KMS-11 (cell line): Measurements from ENCODE around the gene MYO3B.

ENCODE experiments used
- H2AFZ ChIP-seq: fragments of 200-600 bp; sonication (generic); 2 replicates; pipeline ENCODE4 v1.6.1; 2016; ENCODE audit warnings: antibody characterized with exemption, mixed run types, low read depth
- H3K27ac ChIP-seq: fragments of 200-600 bp; sonication (generic); 2 replicates; pipeline ENCODE4 v1.6.1; 2016; ENCODE audit warnings: mild to moderate bottlenecking, mixed run types
- H3K27me3 ChIP-seq: fragments of 200-600 bp; sonication (generic); 2 replicates; pipeline ENCODE4 v1.6.1; 2017; ENCODE audit warnings: mild to moderate bottlenecking, low read depth, mixed run types, moderate library complexity; ENCODE audit not compliant: insufficient read depth
- H3K36me3 ChIP-seq: fragments of 200-600 bp; sonication (generic); 2 replicates; pipeline ENCODE4 v1.6.1; 2017; ENCODE audit warnings: mild to moderate bottlenecking, mixed run types; ENCODE audit not compliant: insufficient read depth
- H3K4me1 ChIP-seq: fragments of 200-600 bp; sonication (generic); 2 replicates; pipeline ENCODE4 v1.6.1; 2016; ENCODE audit warnings: mild to moderate bottlenecking, low read depth, mixed run types; ENCODE audit not compliant: poor library complexity, severe bottlenecking
- H3K4me2 ChIP-seq: fragments of 200-600 bp; sonication (generic); 2 replicates; pipeline ENCODE4 v1.7.0; 2016; ENCODE audit warnings: mild to moderate bottlenecking, mixed run types
- H3K4me3 ChIP-seq: fragments of 200-600 bp; sonication (generic); IDR thresholded peaks from 2 replicates; pipeline ENCODE4 v1.6.1; 2017; ENCODE audit warnings: low read depth, low read length, mixed read lengths; ENCODE audit not compliant: insufficient read depth
- H3K79me2 ChIP-seq: fragments of 200-600 bp; sonication (generic); 2 replicates; pipeline ENCODE4 v1.6.1; 2016; ENCODE audit warnings: low read depth, mixed run types; ENCODE audit not compliant: insufficient read depth
- H3K9ac ChIP-seq: fragments of 200-600 bp; sonication (generic); 2 replicates; pipeline ENCODE4 v1.6.1; 2016; ENCODE audit warnings: mild to moderate bottlenecking, mixed run types
- H4K20me1 ChIP-seq: fragments of 200-600 bp; sonication (generic); 2 replicates; pipeline ENCODE4 v1.6.1; 2016; ENCODE audit warnings: mild to moderate bottlenecking, mixed run types; ENCODE audit not compliant: insufficient read depth
- CTCF ChIP-seq: fragments of 200-600 bp; sonication (generic); conservative IDR thresholded peaks from 2 replicates; pipeline ENCODE4 v1.6.1; 2017; ENCODE audit warnings: low read depth, mild to moderate bottlenecking, antibody characterized with exemption, low read length, moderate library complexity, mixed read lengths

Gene MYO3B

DNA sequence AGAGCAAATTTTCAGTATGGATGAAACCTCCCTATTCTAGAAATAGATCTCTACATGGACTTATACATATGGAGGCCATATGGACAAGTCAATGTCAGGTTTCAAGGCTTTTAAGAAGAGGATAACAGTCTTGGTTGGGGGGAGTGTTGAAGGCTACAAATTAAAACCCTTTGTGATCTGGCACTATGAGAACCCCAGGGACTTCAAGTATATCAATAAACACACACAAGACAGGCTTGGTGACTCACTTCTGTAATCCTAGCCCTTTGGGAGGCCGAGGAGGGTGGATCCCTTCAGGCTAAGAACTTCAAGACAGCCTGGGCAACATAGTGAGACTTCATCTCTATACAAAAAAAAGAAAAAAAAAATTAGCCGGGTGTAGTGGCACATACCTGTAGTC, 410.0 kb downstream of the MYO3B start:
- Histone ChIP-seq H3K4me3 (no peak overlapping the region), H3K27ac (no peak overlapping the region), H4K20me1 (no peaks in the 10 kb centered on the region), H3K4me2 (no peak overlapping the region), H3K36me3 (no peaks in the 10 kb centered on the region), H3K79me2 (no peaks in the 10 kb centered on the region), H3K27me3 (no peaks in the 10 kb centered on the region), H3K9ac (no peak overlapping the region), H2AFZ (no peak overlapping the region), H3K4me1 (no peaks in the 10 kb centered on the region)
- no peak for TF ChIP-seq CTCF

- no peak overlapping the region for H3K4me2 ChIP-seq
- H3K9ac ChIP-seq = no peak overlapping the region
- H3K36me3 ChIP-seq = no peaks in the 10 kb centered on the region
- H3K27me3 ChIP-seq = no peaks in the 10 kb centered on the region
- H3K79me2 ChIP-seq = no peaks in the 10 kb centered on the region
- TF ChIP-seq CTCF = no peak
- H4K20me1 ChIP-seq = no peaks in the 10 kb centered on the region
- no peak overlapping the region for H2AFZ ChIP-seq
- no peak overlapping the region for H3K27ac ChIP-seq
- H3K4me1 ChIP-seq = no peaks in the 10 kb centered on the region
- no peak overlapping the region for H3K4me3 ChIP-seq
These were observed 410.8 kb downstream of the MYO3B start for GRCh38 chr2:170588729-170589128.

DNA sequence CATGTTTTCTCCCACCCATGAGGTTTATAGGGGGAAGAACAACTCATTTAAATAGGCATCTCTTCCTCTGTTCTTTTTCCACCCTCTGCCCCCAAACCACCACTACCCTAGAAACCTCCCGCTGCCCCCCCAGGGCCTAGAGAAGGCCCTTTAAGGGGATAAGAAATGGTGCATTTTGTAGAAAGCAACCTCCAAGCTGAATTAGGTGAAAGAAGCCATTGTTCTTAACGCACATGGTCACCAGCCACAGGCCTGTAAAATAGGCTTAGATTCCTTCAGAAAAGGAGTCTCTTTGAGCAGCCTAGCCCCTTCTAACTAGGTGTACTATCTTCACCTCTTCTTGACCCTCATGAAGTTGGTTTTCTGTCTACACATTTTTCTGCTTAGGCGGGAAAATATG, 418.6 kb downstream of the MYO3B start:
- H3K9ac ChIP-seq = no peak overlapping the region
- H3K4me3 ChIP-seq = no peak overlapping the region
- no peak overlapping the region for H2AFZ ChIP-seq
- no peaks in the 10 kb centered on the region for H3K36me3 ChIP-seq
- H3K4me1 ChIP-seq = no peaks in the 10 kb centered on the region
- H3K4me2 ChIP-seq = no peak overlapping the region
- no peaks in the 10 kb centered on the region for H4K20me1 ChIP-seq
- H3K79me2 ChIP-seq = no peaks in the 10 kb centered on the region
- no peaks in the 10 kb centered on the region for H3K27me3 ChIP-seq
- H3K27ac ChIP-seq = no peak overlapping the region
- TF ChIP-seq CTCF = no peak

GRCh38 chr2:170598067-170598395, 420.1 kb downstream of the MYO3B start:
- H3K27me3 ChIP-seq = no peaks in the 10 kb centered on the region
- H3K79me2 ChIP-seq = no peaks in the 10 kb centered on the region
- TF ChIP-seq CTCF = no peak
- no peak overlapping the region for H3K9ac ChIP-seq
- H3K36me3 ChIP-seq = no peaks in the 10 kb centered on the region
- no peak overlapping the region for H3K4me2 ChIP-seq
- H2AFZ ChIP-seq = no peak overlapping the region
- H3K4me3 ChIP-seq = no peak overlapping the region
- H3K4me1 ChIP-seq = no peaks in the 10 kb centered on the region
- no peaks in the 10 kb centered on the region for H4K20me1 ChIP-seq
- H3K27ac ChIP-seq = no peak overlapping the region

DNA sequence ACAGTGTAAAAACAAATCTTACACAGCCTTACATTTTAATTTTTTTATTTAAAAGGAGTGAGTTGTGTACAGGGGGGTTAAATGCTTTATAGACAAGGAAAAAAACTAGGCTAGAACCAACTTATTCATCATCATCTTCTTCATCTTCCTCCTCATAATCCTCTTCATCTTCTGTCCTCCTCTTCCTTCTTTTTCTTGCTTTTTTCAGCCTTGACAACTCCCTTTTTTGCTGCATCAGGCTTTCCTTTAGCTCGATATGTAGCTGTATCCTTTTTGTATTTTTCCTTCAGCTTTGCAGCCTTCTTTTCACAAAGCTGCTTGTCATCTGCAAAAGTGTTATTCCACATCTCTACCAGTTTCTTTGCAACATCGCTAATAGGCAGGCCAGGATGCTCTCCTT, 423.5 kb downstream of the MYO3B start:
- no peak overlapping the region for H3K27ac ChIP-seq
- H4K20me1 ChIP-seq = no peaks in the 10 kb centered on the region
- TF ChIP-seq CTCF = no peak
- no peaks in the 10 kb centered on the region for H3K79me2 ChIP-seq
- no peak overlapping the region for H3K9ac ChIP-seq
- H3K36me3 ChIP-seq = no peaks in the 10 kb centered on the region
- no peak overlapping the region for H2AFZ ChIP-seq
- H3K27me3 ChIP-seq = no peaks in the 10 kb centered on the region
- no peak overlapping the region for H3K4me2 ChIP-seq
- no peak overlapping the region for H3K4me3 ChIP-seq
- no peaks in the 10 kb centered on the region for H3K4me1 ChIP-seq
